HG02571 (cell line): Measurements from ENCODE around the gene RIMS4.

Experiments used
- ATAC-seq: cut with Tn5 transposase; IDR thresholded peaks from one replicate; pipeline ENCODE4 v1.9.1; 2021; ENCODE audit warnings: mild to moderate bottlenecking, moderate library complexity; ENCODE audit not compliant: unreplicated experiment

RIMS4 gene

GRCh38 chr20:44810391-44811149 is at the start of gene RIMS4:
RIMS4 (minus strand) TSS chr20:44810546; CDS start chr20:44810271, 275 bp downstream.
- ATAC-seq, result no peak

- ATAC-seq, result no peak
Measured at GRCh38 chr20:44858606-44859360, 48.4 kb upstream of the RIMS4 start.

- no peak for ATAC-seq
Measured at GRCh38 chr20:44856856-44857448, 46.6 kb upstream of the RIMS4 start.

GRCh38 chr20:44856442-44856841 is 46.1 kb upstream of the RIMS4 start:
- ATAC-seq, result no peak

GRCh38 chr20:44851545-44851944 is 41.2 kb upstream of the RIMS4 start:
- ATAC-seq, result no peak

GRCh38 chr20:44850837-44851236 is 40.5 kb upstream of the RIMS4 start:
- ATAC-seq, result no peak

GRCh38 chr20:44850272-44850671 is 39.9 kb upstream of the RIMS4 start:
- no peak for ATAC-seq

GRCh38 chr20:44849703-44850102 is 39.4 kb upstream of the RIMS4 start:
- no peak for ATAC-seq

- no peak for ATAC-seq
Measured at GRCh38 chr20:44848254-44849015, 38.1 kb upstream of the RIMS4 start.

GRCh38 chr20:44843876-44844275 is 33.5 kb upstream of the RIMS4 start:
- ATAC-seq, result no peak

- no peak for ATAC-seq
Measured at GRCh38 chr20:44841955-44842354, 31.6 kb upstream of the RIMS4 start.

GRCh38 chr20:44840826-44841225 is 30.5 kb upstream of the RIMS4 start:
- no peak for ATAC-seq

GRCh38 chr20:44839481-44839880 is 29.1 kb upstream of the RIMS4 start:
- no peak for ATAC-seq

GRCh38 chr20:44838521-44838920 is 28.2 kb upstream of the RIMS4 start:
- ATAC-seq, result no peak

GRCh38 chr20:44837946-44838345 is 27.6 kb upstream of the RIMS4 start:
- ATAC-seq, result no peak

GRCh38 chr20:44836601-44837120 is 26.3 kb upstream of the RIMS4 start:
- no peak for ATAC-seq

GRCh38 chr20:44835661-44836221 is 25.4 kb upstream of the RIMS4 start:
- ATAC-seq, result no peak

- ATAC-seq, result no peak
Measured at GRCh38 chr20:44835116-44835515, 24.8 kb upstream of the RIMS4 start.

- no peak for ATAC-seq
Measured at GRCh38 chr20:44834693-44835092, 24.3 kb upstream of the RIMS4 start.

GRCh38 chr20:44833437-44833836 is 23.1 kb upstream of the RIMS4 start:
- ATAC-seq, result no peak

- no peak for ATAC-seq
Measured at GRCh38 chr20:44832724-44833123, 22.4 kb upstream of the RIMS4 start.
